Left renal pelvis (tissue), 4 donors: ENCODE measurements around the gene OR1K1. TPM values are rescaled to one million over a fixed set of nuclear protein-coding genes. Genes with fewer than 3 reads are reported as not detected.
"Not testable (repeated sequence)": the region's sequence is repeated elsewhere in the genome, so short reads cannot be mapped to it uniquely, and the experiment has no call there.

Source experiments
- DNase-seq, 4 donors: peaks; one replicate each; pipeline ENCODE4 v3.0.0-alpha.2; 2013; ENCODE audit warnings: low read depth in 4 of 4, low spot score in 3 of 4
- polyA plus RNA-seq, 4 donors: library from polyadenylated mRNA; unstranded; fragments of 120-200 nt; gene quantifications; one replicate each; pipeline ENCODE4 v1.2.1, GENCODE V29; 2013; ENCODE audit not compliant: insufficient read length in 4 of 4

The OR1K1 gene
- polyA plus RNA-seq = not detected

DNA sequence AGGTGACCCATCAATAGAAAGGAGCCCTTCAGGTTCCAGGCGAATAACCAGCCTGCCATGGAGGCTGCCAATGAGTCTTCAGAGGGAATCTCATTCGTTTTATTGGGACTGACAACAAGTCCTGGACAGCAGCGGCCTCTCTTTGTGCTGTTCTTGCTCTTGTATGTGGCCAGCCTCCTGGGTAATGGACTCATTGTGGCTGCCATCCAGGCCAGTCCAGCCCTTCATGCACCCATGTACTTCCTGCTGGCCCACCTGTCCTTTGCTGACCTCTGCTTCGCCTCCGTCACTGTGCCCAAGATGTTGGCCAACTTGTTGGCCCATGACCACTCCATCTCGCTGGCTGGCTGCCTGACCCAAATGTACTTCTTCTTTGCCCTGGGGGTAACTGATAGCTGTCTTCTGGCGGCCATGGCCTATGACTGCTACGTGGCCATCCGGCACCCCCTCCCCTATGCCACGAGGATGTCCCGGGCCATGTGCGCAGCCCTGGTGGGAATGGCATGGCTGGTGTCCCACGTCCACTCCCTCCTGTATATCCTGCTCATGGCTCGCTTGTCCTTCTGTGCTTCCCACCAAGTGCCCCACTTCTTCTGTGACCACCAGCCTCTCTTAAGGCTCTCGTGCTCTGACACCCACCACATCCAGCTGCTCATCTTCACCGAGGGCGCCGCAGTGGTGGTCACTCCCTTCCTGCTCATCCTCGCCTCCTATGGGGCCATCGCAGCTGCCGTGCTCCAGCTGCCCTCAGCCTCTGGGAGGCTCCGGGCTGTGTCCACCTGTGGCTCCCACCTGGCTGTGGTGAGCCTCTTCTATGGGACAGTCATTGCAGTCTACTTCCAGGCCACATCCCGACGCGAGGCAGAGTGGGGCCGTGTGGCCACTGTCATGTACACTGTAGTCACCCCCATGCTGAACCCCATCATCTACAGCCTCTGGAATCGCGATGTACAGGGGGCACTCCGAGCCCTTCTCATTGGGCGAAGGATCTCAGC is at the start of gene OR1K1:
OR1K1 (plus strand) TSS at position 58 of the 995 bp plus-strand sequence; CDS start at position 58, 0 bp downstream.
- no peak for DNase-seq

DNA sequence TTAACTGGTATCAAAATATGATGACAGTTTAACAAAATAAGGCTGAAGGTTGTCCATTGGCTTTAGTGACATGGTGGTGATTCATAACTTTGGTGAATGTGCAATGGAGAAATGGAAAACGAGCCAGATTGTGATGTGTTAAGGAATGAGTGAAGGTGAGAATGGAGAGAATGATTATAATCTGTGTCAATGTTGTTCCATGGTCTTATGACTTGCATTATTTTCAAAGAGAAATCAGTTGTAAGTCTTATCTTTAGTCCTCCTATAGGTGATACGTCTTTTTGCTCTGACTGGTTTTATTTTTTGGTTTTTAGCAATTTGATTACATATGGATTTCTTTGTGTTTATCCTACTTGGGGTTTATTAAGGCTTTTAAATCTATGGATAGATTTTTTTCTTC is 45.1 kb upstream of the OR1K1 start:
- no peak for DNase-seq

DNA sequence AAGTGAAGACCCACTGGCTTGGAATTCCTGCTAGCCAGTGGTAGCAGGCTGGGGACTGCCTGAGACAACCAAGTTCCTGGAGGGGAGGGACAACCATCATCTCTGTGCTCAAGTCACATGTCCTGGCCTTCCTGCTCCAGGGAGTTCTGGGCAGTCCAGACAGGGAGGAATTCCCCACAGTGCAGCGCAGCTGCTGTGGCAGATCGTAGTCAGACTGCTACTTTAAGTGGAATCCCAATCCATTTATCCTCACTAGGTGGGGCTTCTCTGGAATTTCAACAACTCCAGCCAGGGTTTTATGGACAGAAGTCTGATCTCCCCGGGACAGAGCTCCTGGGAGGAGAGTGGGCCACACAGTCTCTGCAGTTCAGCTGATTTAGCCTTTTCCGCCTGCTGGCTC is 32.1 kb upstream of the OR1K1 start:
- no peak for DNase-seq

DNA sequence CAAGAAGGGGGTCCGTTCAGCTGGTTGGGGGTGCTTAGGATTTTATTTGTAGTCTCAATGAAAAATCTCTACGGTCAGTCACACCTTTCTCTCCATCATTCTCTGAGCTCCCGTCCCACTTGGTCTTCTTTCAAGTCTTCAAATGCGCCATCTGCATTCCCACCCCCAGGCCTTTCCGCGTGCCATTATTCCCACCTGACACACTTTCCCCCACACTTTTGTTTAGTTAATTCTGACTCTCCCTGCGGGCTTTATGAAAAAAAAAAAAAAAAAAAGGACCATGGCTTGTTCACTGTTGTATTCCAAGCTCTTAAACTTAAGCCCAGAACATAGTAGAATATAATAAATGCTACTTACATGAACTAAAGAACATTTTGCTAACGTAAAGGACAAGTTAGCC is 22.9 kb upstream of the OR1K1 start:
- no peak for DNase-seq

GRCh38 chr9:122777935-122778627 is 21.8 kb upstream of the OR1K1 start:
- DNase-seq = no peak

DNA sequence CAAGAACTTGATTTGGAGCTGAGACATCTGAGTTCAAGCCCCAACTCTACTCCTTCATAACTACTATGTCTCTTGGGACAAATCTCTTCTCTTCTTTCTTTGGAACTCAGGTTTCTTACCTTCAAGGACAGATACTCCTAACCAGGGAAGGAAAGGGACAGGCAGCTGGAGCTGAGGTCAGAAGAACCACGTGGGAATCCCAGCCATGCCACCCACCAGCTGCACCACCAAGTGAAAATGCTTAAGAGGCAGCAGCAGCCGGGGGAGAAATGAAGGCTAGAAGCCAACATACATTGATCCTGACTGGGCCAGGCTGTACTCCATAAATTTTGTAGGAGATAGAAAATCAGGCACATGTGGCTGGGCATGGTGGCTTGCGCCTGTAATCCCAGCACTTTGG is 20.7 kb upstream of the OR1K1 start:
- DNase-seq = no peak

DNA sequence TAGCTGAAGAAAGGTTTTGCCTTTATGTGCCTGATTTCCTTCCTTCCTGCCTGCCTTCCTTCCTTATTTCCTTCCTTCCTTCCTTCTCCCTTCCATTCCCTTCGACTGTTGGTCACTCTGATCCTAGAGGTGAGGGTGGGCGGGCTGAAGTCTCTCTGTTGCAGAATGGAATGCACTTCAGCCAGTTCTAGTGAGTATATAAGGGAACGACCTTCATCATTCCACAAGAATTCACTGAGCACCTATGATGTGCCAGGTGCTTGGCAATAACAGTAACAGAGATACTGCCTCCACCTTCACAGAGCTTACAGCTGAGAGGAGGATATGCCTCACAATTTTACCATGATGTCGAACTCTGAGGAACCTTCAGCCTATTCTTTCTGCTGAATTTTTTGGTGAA is 19.9 kb upstream of the OR1K1 start:
- no peak for DNase-seq

DNA sequence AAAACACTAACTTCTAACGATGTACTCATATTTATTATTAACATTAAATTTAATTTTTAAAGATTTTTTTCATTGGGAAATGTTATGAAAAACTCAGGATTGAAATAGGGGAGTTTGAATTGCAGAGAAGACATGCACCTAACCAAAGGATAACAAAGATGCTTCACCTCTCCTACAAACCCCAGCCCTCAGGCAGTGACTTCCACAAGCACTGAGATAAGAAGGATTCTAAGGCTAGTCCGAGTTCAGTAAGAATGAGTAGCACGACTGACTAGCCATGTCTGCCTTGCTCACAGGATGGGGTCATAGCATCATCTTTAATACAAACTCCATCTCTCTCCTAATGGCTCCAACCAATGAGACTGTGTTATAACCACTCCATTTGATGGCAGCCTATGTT is 18.3 kb upstream of the OR1K1 start:
- no peak for DNase-seq

GRCh38 chr9:122785269-122785668 is 14.7 kb upstream of the OR1K1 start:
- DNase-seq = no peak

- DNase-seq = no peak
Measured at GRCh38 chr9:122786338-122786737, 13.6 kb upstream of the OR1K1 start.

DNA sequence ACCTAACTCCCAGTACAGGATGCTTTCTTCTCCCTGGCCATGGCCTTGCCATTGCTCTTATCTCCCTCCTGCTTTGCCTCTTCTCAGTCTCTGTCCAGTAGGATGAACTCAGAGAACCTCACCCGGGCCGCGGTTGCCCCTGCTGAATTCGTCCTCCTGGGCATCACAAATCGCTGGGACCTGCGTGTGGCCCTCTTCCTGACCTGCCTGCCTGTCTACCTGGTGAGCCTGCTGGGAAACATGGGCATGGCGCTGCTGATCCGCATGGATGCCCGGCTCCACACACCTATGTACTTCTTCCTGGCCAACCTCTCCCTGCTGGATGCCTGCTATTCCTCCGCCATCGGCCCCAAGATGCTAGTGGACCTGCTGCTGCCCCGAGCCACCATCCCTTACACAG is 11.1 kb upstream of the OR1K1 start, which contains the start of gene OR5C1:
OR5C1 (plus strand) TSS at position 103 of the 400 bp plus-strand sequence; CDS start at position 103, 0 bp downstream.
- DNase-seq = no peak

DNA sequence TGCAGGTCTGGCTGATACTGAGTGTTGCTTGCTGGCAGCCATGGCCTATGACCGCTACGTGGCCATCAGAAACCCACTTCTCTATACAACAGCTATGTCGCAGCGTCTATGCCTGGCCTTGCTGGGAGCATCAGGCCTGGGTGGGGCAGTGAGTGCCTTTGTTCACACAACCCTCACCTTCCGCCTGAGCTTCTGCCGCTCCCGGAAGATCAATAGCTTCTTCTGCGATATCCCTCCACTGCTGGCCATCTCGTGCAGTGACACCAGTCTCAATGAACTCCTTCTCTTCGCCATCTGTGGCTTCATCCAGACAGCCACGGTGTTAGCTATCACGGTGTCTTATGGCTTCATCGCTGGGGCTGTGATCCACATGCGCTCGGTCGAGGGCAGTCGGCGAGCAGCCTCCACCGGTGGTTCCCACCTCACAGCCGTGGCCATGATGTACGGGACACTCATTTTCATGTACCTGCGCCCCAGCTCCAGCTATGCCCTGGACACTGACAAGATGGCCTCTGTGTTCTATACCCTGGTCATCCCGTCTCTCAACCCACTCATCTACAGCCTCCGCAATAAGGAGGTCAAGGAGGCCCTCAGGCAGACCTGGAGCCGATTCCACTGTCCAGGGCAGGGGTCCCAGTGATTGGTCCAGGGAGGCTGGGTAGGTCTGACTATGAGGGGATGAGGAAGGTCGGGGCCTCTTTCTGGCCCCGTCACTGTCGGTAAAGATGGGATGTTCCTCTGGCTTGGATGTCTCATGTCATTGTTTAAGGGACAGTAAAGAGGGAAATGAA is 10.5 kb upstream of the OR1K1 start:
- DNase-seq = no peak

GRCh38 chr9:122791872-122792669 is 7.9 kb upstream of the OR1K1 start:
- no peak for DNase-seq

DNA sequence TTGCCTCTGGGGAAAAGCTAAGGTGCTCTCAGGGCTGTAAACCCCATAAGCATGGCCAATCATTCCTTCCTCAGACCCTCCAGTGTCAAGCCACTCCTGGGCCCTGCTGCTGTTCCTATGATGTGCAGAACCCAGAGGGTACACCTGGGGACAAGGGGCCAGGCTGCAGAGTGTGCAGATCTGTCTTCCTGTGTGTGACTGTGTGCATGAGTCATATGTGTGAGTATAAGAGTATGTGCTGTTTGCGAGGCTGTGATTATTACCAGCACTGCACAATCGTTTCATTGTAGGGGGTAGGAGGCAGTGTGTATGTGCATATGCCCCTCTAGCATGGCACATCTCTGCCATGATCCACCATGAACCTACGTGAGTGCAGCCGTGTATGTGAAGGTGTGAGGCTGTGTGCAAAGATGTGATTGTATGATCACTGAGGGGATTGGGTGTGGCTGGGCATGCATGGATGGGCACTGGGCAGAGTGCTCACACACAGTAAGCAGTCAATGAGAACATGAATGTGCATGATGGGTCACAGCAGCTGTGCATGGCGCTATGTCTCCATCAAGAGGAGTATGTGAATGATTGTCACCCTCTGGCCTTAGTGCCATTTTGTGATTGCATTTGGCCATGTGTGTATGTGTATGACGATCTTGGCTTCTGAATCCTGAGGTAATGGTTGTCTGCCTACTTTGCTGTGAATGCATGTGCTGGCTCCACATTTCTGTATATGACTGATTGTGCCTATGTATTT is 2.4 kb upstream of the OR1K1 start:
- DNase-seq = no peak

- DNase-seq = no peak
Measured at GRCh38 chr9:122806661-122807060, 6.7 kb downstream of the OR1K1 start.

- DNase-seq = no peak
Measured at GRCh38 chr9:122807271-122807900, 7.5 kb downstream of the OR1K1 start.

DNA sequence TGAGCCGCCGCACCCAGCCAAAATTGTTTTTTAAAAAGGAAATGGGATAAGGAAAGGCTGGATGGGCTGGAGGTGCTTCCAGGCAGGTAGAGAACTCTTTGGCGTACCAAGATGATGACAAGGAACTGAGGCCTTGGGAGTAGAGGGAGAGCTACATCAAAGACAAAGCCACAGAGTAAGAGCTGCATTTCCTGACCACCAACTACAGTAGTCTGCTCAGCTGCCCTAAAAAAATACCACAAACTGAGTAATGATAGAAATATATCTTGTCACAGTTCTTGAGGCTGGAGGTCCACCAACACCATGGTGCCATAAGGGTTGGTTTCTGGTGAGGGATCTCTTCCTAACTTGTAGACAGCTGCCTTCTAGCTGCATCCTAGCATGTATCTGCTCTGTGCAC is 8.2 kb downstream of the OR1K1 start:
- DNase-seq = no peak

DNA sequence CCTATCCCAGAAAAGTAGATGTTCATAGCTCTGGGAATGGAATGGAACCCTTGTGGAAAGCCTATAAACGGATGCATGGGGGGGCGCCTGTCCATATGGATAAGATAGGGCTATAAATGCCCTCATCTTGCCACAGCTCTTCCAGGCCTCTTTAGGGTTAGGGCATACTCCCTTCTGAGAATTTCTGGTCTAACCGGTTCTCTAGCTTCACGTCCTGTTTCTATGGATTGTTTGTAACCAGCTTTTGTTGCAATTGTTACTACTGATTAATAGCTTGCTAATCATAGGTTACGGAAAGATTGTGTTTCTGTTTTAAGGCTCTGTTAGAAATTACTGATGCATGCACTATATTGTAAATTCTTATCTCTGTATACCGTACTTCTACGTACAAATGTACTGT is 9.3 kb downstream of the OR1K1 start:
- not testable (repeated sequence) for DNase-seq
